Astrocyte of the spinal cord (primary cell): Measurements from ENCODE around the gene SPINDOC.

ENCODE experiments used
- DNase-seq: peaks from one replicate; pipeline ENCODE4 v3.0.0; 2011; ENCODE audit warnings: low read depth, low spot score
- H3K4me3 ChIP-seq: 2 replicates; pipeline ENCODE4 v1.5.1; 2011; ENCODE audit warnings: low read depth, mild to moderate bottlenecking, low read length, moderate library complexity
- CTCF ChIP-seq: IDR thresholded peaks from 2 replicates; pipeline ENCODE4 v1.5.1; 2012; ENCODE audit warnings: low read depth, mild to moderate bottlenecking, low read length, inconsistent platforms
- in situ Hi-C: cut with HindIII; loops from 2 replicates; pipeline ENCODE4 v1.10.0; 2017; ENCODE audit warnings: low sequenced_read_pairs

The SPINDOC gene

GRCh38 chr11:63813035-63813562 is at the start of gene SPINDOC:
Gene SPINDOC (plus strand): TSS chr11:63813456. CDS start chr11:63813687, 231 bp downstream.
- TF ChIP-seq CTCF = no peak
- in situ Hi-C loops = no loop called here
- DNase-seq = peak; percentile 63

GRCh38 chr11:63763496-63764339 is 49.5 kb upstream of the SPINDOC start:
- TF ChIP-seq CTCF = no peak
- peak; percentile 20 for DNase-seq
- in situ Hi-C loops = no loop called here
- peak overlapping the region; percentile 7 for H3K4me3 ChIP-seq

More at GRCh38 chr11:63813035-63813562, at the start of gene SPINDOC:
- H3K4me3 ChIP-seq = peak within 1 kb of the TSS; percentile 89

GRCh38 chr11:63764340-63764678 is 48.9 kb upstream of the SPINDOC start:
- no peak for DNase-seq
- TF ChIP-seq CTCF = no peak
- H3K4me3 ChIP-seq = no peak overlapping the region
- in situ Hi-C loops = no loop called here

GRCh38 chr11:63764679-63765647 is 48.3 kb upstream of the SPINDOC start:
- in situ Hi-C loops = no loop called here
- no peak overlapping the region for H3K4me3 ChIP-seq
- no peak for TF ChIP-seq CTCF
- DNase-seq = no peak

GRCh38 chr11:63765688-63766241 is 47.5 kb upstream of the SPINDOC start:
- TF ChIP-seq CTCF = no peak
- no peak overlapping the region for H3K4me3 ChIP-seq
- in situ Hi-C loops = no loop called here
- DNase-seq = no peak
